ENCODE results near the gene NOL3.

NOL3 gene

DNA sequence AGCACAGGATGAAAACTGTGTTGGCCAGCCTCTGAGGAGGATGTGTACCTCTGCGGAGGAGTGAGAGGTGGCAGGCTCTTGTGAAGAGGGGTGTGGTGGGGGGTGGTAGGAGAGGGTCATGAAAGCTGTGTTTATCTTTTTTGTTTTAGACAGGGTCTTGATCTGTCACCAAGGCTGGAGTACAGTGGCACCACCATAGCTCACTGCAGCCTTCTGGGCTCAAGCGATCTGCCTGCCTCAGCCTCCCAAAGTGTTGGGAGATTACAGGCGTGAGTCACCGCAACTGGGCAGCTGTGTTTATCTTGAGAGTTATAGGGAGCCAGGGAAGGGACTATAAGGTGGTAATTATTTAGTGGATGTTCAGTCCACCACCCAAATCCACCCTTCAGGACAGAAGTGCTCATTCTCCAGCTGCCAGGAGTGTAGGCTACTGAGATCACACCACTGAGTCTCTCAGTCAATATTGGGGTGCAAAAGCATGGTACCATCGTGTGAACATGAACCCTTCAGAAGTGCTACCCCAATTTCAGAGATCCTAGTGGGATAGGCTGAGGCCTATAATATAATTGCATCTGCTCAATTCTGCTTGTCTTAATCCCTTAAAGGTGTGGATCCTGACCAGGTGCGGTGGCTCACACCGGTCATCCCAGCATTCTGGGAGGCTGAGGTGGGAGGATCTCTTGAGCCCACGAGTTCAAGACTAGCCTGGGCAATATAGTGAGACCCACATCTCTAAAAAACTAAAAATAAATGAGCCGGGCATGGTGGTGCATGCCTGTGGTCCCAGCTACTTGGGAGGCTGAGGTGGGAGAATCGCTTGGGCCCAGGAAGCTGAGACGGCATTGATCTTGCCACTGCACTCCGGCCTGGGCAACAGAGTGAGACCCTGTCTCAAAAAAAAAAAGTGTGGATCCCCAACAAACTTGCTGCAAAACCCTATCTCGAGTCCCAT is 20.4 kb downstream of the NOL3 start:
- no peak for DNase-seq

DNA sequence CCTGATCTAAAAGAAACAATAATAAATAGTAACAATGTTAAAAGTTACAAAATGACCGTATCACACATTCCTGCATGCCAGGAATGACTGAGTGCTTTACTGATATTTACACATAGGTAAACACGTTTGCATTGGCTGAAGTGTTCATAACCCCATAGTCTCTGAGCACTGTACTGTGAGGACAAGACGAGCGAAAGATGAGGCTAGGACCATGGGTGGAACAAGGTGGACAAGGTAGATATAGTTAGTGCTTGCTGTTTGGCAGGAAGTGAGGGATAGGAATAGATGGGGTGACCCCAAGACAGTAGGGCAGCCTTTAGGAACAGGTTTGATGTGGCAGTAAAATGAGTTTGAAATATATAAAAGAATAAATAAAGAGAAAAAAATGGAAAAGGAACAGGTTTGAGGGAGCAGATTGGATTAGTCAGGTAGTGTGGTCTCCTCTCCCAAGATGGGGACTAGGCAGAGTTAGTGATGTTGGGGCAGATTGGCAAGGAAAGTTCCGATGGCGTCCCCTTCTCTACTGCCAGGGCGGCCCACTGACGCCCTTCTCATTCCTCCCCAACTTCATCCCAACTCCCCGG is 21.2 kb downstream of the NOL3 start:
- no peak for DNase-seq

- peak; percentile 77 for DNase-seq
Observed at GRCh38 chr16:67191995-67192681, 21.8 kb downstream of the NOL3 start, which contains the start of gene E2F4. E2F4 (plus strand) TSS chr16:67192155; CDS start chr16:67192228, 73 bp downstream.

GRCh38 chr16:67192781-67193361 is 22.5 kb downstream of the NOL3 start:
- no peak for DNase-seq

DNA sequence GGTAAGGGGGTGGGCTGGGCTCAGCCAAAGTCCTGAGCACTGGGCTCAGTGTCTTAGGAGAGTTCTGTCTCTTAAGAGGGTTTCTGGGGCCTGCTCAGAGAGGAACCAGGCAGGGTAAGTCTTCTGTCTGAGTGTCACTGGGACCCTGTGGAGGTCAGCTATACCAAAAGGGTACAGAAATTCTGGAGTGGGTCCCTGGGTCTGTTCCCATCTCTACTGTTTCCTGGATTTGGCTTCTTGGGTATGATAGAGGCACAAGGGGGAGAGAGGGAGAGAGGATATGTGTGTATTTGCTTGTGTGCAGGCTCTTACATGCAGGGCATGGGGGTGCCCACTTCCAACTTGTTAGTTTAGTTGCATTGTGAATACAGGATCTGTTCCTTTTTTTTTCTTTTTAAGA is 23.2 kb downstream of the NOL3 start:
- no peak for DNase-seq

DNA sequence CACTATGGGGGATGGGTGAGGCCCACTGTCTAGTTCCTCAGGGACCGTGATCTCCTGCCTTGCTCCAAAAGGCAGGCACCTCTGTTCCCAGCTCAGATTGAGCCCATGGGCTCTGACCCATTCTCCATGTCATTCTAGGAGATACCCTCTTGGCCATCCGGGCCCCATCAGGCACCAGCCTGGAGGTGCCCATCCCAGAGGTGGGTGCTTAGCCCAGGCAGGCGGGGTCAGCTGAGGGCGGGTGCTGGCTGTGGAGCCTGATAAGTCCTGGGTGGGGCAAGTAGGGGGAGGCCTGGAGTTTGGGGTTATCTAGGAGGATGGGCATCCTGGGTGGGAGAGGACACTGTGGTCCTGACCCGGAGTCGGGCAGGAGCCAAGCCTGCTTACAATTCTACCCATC is 23.9 kb downstream of the NOL3 start:
- DNase-seq: no peak

- DNase-seq: no peak
Observed at GRCh38 chr16:67195676-67196075, 25.3 kb downstream of the NOL3 start.

GRCh38 chr16:67196881-67197280 is 26.5 kb downstream of the NOL3 start:
- no peak for DNase-seq

DNA sequence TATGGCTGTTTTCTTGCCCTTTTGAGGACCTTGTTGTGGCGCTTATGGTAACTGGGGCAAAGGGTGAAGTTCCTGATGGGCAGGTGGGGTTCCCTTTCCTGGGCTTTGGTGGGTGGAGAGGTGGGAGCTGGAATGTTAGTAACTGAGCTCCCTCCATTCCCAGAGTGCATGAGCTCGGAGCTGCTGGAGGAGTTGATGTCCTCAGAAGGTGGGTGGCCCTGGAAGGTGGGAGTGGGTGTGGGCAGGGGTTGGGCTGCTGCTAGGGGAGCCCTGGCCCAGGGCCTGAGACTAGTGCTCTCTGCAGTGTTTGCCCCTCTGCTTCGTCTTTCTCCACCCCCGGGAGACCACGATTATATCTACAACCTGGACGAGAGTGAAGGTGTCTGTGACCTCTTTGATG is 27.4 kb downstream of the NOL3 start:
- DNase-seq: no peak

DNA sequence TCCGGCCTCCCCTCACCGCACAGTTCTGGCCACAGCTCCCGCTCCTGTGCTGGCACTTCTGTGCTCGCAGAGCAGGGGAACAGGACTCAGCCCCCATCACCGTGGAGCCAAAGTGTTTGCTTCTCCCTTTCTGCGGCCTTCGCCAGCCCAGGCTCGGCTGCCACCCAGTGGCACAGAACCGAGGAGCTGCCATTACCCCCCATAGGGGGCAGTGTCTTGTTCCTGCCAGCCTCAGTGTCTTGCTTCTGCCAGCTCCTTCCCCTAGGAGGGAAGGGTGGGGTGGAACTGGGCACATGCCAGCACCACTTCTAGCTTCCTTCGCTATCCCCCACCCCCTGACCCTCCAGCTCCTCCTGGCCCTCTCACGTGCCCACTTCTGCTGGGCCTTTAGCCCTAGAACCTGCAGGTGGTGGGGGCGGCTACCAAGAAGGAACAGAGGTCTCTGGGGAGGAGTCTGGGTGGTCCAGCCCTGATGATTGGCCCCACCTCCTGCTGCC is 27.9 kb downstream of the NOL3 start:
- no peak for DNase-seq

DNA sequence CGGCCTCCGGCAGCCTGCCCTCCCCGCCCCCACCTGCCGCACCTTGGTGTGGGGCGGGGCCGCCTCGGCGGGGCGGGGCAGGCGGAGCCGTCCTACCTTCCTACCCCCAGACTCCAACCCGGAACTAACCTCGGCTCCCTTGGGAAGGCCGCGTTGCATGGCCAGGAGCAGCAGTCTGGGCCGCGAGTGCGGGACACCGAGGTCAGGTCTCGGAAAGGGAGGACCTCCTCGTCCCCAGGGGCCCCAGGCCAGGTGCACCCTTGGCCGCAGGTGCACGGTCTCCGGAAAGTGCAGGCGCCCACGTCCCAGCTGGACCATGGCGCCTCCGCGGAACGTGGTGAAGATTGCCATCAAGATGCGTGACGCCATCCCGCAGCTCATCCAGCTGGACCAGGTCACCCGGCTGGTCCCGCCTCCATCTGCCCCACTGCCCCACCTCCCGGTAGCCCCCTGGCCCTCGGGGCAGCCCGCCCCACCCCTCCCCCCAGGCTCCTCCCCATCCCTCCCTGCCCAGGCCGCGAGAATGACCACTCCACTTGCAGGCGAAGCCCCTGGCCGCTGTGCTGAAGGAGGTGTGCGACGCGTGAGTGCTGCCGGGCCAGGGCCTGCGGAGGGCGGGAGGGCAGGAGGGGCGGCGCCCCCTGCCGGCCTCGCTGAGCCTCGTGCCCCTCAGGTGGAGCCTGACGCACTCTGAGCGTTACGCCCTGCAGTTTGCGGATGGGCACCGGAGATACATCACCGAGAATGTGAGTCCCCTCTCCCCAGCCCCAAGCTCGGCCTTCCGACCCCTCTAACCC is 28.9 kb downstream of the NOL3 start, which contains the start of gene ELMO3:
Gene ELMO3, plus strand, starts transcription at position 121 of the 797 bp plus-strand sequence. Its CDS starts 196 bp downstream, at position 317.
- DNase-seq: peak; percentile 80

DNA sequence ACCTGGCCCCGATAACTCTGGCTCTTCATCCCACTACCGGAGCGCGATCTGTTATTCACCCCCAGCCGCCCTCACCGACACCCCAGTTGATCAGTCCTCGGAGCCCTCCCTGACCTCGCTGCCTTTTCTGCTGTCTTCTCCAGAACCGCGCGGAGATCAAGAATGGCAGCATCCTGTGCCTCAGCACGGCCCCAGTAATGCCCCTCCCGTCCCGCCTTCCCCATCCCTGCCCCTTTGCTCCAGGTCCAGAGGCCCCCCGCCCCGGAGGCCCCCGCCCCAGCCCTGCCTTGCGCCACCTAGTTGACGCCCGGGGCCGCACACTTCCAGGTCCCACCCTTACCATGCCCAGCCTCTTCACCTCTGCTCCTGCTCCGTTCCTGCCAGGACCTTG is 29.5 kb downstream of the NOL3 start:
- DNase-seq: peak; percentile 41

DNA sequence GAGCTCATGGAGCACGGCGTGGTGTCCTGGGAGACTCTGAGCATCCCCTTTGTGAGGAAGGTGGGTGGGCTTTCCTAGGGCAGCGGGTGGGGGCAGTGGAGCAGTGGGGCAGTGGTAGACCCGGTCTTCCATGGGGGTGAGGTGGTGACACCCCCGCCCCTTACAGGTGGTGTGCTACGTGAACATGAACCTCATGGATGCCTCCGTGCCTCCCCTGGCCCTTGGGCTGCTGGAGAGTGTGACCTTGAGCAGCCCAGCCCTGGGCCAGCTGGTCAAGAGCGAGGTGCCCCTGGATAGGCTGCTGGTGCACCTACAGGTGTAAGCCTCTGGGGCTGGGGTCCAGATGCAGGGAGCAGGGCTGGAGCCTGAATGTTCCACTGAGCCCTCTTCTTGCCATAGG is 30.2 kb downstream of the NOL3 start:
- DNase-seq: no peak

- no peak for DNase-seq
Observed at GRCh38 chr16:67201411-67202345, 31.3 kb downstream of the NOL3 start.

GRCh38 chr16:67202426-67202825 is 32.1 kb downstream of the NOL3 start:
- no peak for DNase-seq

DNA sequence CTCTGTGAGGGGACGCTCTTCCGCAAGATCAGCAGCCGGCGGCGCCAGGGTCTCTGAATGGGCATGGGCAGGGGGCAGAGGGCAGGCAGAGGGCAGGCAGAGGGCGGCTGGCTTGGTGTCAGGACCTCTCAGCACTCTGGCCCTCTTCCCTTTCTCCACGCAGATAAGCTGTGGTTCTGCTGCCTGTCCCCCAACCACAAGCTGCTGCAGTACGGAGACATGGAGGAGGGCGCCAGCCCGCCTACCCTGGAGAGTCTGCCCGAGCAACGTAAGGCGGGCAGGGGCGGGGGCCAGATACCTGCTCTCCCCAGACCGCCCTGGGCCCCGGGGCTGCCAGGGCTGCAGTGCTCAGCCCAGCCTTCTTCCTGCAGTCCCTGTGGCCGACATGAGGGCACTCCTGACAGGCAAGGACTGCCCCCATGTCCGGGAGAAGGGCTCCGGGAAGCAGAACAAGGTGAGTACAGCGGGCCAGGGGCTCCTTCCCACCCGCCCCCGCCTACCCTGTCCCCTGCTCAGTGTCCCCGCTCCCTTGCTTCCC is 32.7 kb downstream of the NOL3 start:
- DNase-seq: no peak

DNA sequence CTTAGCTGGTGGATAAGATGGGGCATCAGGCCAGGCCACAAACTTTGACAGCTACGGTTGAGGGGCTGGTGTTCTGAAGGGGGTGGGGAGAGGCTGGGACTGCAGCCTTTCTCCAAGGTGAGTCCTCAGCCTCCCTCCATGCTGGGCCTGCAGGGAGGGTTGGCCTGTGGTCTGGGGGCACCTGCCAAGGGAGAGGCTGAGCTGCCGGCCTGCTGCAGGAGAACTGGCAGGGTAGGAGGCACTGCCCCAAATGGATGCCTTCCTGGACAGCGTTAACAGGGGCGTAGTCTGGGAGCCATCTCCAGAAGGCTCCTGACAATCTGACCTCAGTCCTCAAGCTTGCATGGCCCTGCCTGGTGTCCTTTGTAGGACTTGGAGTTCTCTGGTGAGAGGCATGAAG is 33.7 kb downstream of the NOL3 start:
- no peak for DNase-seq

DNA sequence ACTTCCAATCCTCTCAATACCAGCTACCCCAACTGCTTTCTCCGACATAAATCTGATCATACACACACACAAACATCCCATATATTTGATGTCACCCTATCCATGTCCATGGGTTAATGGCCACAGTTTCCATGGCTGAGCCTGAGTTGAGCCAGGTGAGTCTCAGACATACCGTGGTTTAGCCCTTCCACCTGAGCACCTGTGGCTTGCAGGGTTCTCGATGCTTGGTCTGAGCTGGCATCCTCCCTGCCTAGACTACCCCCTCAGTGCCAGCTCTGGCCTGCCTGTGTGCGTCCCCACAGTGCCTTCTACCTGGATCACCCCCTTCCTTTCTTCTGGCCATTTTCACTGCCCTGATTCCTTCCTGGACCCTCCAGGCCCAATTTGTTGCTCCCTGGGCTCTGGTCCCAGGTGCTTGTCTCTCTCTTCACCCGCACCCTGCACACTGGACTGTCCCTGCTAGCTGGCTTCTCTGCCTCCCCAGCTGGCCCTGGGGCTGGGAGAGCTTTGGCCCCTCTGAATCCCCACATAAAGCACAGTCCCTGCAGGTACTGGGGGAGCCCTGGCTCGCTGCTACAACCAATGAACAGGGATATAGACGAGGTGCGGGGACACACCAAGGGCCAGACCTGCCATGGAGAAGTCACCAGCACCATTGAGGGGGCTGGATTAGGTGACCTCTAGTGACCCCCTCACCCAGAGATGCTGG is 35.9 kb downstream of the NOL3 start:
- no peak for DNase-seq

DNA sequence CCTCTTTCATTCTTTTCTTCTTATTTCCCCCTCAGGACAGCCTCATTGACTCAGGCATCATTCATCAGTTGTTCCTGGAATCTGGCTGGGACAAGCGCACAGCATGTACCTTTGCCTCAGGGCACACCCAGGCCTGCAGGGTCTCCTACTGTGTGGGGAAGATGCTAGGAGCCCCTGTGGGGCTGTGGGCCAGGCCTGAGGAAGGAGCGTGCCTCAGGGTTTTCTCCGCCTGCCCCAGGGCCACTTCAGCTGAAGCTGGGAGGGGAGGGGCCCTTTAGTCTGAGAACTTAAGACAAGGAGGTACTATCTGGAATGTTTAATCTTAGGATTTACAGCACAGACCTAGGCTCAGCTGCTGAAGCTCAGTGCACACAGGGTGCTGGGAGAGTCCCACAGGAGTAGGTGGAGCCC is 36.5 kb downstream of the NOL3 start:
- DNase-seq: no peak

All from NCI-H146 (cell line).